Body of pancreas (tissue), 4 donors: Measurements from ENCODE around the gene ZBTB24.

ENCODE experiments used
- POLR2A ChIP-seq, 3 donors: fragments of 450-650 bp; IDR thresholded peaks; one replicate each; pipeline ENCODE4 v1.6.1; 2016; ENCODE audit warnings: antibody characterized with exemption in 3 of 3, mild to moderate bottlenecking in 2 of 3
- TF ChIP-seq, protein P1 (sequence below), 7 experiments: fragments of 450-650 bp in 4 of 7; fragments of 200-600 bp in 3 of 7; sonication (generic) in 3 of 7; IDR thresholded peaks; one replicate each; pipeline ENCODE4 v1.5.1; 2016 to 2019; ENCODE audit warnings: antibody characterized with exemption in 7 of 7

DNA sequence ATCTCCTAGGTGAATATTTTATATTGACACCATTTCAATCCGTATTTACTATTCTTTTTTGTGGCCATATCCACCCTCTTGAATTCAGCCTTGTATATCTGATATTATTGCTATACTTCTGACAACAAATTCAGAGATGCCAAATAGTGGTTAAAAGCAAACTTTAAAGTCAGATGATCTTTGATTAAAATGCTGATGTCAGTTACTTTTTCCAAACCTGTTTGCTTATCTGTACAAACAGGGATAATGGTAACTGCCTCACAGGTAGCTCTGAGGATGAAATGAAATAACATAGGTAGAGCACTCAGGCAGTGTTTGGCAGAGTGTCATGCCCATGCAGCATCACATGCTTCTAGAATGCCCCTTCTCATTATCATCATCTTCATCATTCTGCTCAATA is 61.8 kb downstream of the ZBTB24 start:
- TF ChIP-seq, protein P1, sequence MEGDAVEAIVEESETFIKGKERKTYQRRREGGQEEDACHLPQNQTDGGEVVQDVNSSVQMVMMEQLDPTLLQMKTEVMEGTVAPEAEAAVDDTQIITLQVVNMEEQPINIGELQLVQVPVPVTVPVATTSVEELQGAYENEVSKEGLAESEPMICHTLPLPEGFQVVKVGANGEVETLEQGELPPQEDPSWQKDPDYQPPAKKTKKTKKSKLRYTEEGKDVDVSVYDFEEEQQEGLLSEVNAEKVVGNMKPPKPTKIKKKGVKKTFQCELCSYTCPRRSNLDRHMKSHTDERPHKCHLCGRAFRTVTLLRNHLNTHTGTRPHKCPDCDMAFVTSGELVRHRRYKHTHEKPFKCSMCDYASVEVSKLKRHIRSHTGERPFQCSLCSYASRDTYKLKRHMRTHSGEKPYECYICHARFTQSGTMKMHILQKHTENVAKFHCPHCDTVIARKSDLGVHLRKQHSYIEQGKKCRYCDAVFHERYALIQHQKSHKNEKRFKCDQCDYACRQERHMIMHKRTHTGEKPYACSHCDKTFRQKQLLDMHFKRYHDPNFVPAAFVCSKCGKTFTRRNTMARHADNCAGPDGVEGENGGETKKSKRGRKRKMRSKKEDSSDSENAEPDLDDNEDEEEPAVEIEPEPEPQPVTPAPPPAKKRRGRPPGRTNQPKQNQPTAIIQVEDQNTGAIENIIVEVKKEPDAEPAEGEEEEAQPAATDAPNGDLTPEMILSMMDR (IDR thresholded peaks at IDR 0.05) = no peak
- no peak for TF ChIP-seq POLR2A (IDR thresholded peaks at IDR 0.05)
